Measurements from ENCODE around the gene MOSPD3. TPM values are rescaled to one million over a fixed set of nuclear protein-coding genes. Genes with fewer than 3 reads are reported as not detected.

Gene MOSPD3
- total RNA-seq, 1 donor from 2014 or later = 10.5 TPM

- ChIA-PET POLR2A (interaction anchor here (1.2 to 5.7 kb wide), 7 partner anchors 10 to 177 kb away, joined by 3 to 114 read pairs (median 10); partner anchors contain the start of genes FBXO24, LRCH4 and PPP1R35), CTCF (interaction anchor here (1.0 kb wide), 1 partner anchor 19 kb away, joined by 4 read pairs; no protein-coding TSS in a partner anchor)
- peak overlapping the region; percentile 19 for H3K4me3 Mint-ChIP-seq
- no peak for DNase-seq
- no peak overlapping the region for H3K27ac Mint-ChIP-seq
- TF ChIP-seq CTCF (IDR thresholded peaks at IDR 0.05) = no peak
- H3K36me3 Mint-ChIP-seq (ENCODE audit: low read depth) = peaks cover 5% of the 10 kb centered on the region
- peaks cover 19% of the 10 kb centered on the region for H3K4me1 Mint-ChIP-seq
- no peak for ATAC-seq (ENCODE audit: low read depth)
- H3K27me3 Mint-ChIP-seq = no peaks in the 10 kb centered on the region
- intact Hi-C loops (cut with micrococcal nuclease) = loop anchor here (1.0 to 5.0 kb wide), 3 partner anchors 13 to 444 kb away; partner anchors contain the start of gene POP7
- H3K9me3 Mint-ChIP-seq = no peaks in the 10 kb centered on the region
These were observed 1.3 kb downstream of the MOSPD3 start for GRCh38 chr7:100613412-100614175.

- Mint-ChIP-seq H3K27ac (no peak overlapping the region), H3K4me3 (no peak overlapping the region), H3K4me1 (peaks cover 19% of the 10 kb centered on the region), H3K27me3 (no peaks in the 10 kb centered on the region), H3K9me3 (no peaks in the 10 kb centered on the region), H3K36me3 (ENCODE audit: low read depth) (peaks cover 5% of the 10 kb centered on the region)
- ATAC-seq (ENCODE audit: low read depth) (no peak), DNase-seq (no peak)
- TF ChIP-seq CTCF (IDR thresholded peaks at IDR 0.05) = no peak
- intact Hi-C loops (cut with micrococcal nuclease) = loop anchor here (5.0 kb wide), 2 partner anchors 93 to 443 kb away; partner anchors contain the start of gene POP7
- ChIA-PET CTCF (interaction anchor here (1.0 to 1.4 kb wide), 2 partner anchors 18 to 77 kb away, joined by 4 to 5 read pairs; no protein-coding TSS in a partner anchor), POLR2A (interaction anchor here (1.2 to 5.7 kb wide), 2 partner anchors 29 to 178 kb away, joined by 3 to 114 read pairs; partner anchors contain the start of genes FBXO24, LRCH4 and PPP1R35)
These were observed 2.0 kb downstream of the MOSPD3 start for GRCh38 chr7:100614308-100614861.

- DNase-seq (no peak), ATAC-seq (ENCODE audit: low read depth) (no peak)
- Mint-ChIP-seq H3K9me3 (no peaks in the 10 kb centered on the region), H3K4me3 (no peak overlapping the region), H3K27me3 (no peaks in the 10 kb centered on the region), H3K27ac (no peak overlapping the region), H3K36me3 (ENCODE audit: low read depth) (no peaks in the 10 kb centered on the region), H3K4me1 (no peaks in the 10 kb centered on the region)
- intact Hi-C loops (cut with micrococcal nuclease) = no loop called here
- TF ChIP-seq CTCF (IDR thresholded peaks at IDR 0.05) = no peak
- ChIA-PET CTCF (no interaction called here), POLR2A (no interaction called here)
These were observed 7.9 kb downstream of the MOSPD3 start for GRCh38 chr7:100620239-100620638.

GRCh38 chr7:100620804-100621203, 8.5 kb downstream of the MOSPD3 start:
- no peak for DNase-seq
- no peak overlapping the region for H3K4me3 Mint-ChIP-seq
- no peaks in the 10 kb centered on the region for H3K9me3 Mint-ChIP-seq
- ChIA-PET CTCF (no interaction called here), POLR2A (no interaction called here)
- no peaks in the 10 kb centered on the region for H3K27me3 Mint-ChIP-seq
- H3K27ac Mint-ChIP-seq = no peak overlapping the region
- no peaks in the 10 kb centered on the region for H3K36me3 Mint-ChIP-seq (ENCODE audit: low read depth)
- ATAC-seq (ENCODE audit: low read depth) = no peak
- TF ChIP-seq CTCF (IDR thresholded peaks at IDR 0.05) = no peak
- intact Hi-C loops (cut with micrococcal nuclease) = no loop called here
- peaks cover 2% of the 10 kb centered on the region for H3K4me1 Mint-ChIP-seq

- intact Hi-C loops (cut with micrococcal nuclease) = no loop called here
- Mint-ChIP-seq H3K4me1 (peaks cover 9% of the 10 kb centered on the region), H3K27me3 (no peaks in the 10 kb centered on the region), H3K36me3 (ENCODE audit: low read depth) (no peaks in the 10 kb centered on the region), H3K4me3 (no peak overlapping the region), H3K9me3 (no peaks in the 10 kb centered on the region), H3K27ac (no peak overlapping the region)
- ATAC-seq (ENCODE audit: low read depth) (no peak), DNase-seq (no peak)
- no peak for TF ChIP-seq CTCF (IDR thresholded peaks at IDR 0.05)
- CTCF ChIA-PET = no interaction called here
- POLR2A ChIA-PET = interaction anchor here (0.5 kb wide), 1 partner anchor 253 kb away, joined by 3 read pairs; the partner anchor contains the start of gene SRRT
These were observed 9.2 kb downstream of the MOSPD3 start for GRCh38 chr7:100621554-100621953.

Data from activated B cell treated with CpG ODN at 0.5 μM for 24 hours (primary cell).